LHCN-M2 (cell line): Measurements from ENCODE around the gene MNT. TPM values are rescaled to one million over a fixed set of nuclear protein-coding genes. Genes with fewer than 3 reads are reported as not detected.

Source experiments
- DNase-seq: peaks from one replicate; pipeline ENCODE4 v3.0.0-alpha.2; 2012; ENCODE audit warnings: low read depth
- total RNA-seq: library from RNA; depleted of rRNA; stranded (reverse); fragments of >200 nt; gene quantifications from 2 replicates; pipeline ENCODE4 v1.2.3, GENCODE V29; 2014

MNT gene
- total RNA-seq, 1 experiment from 2014 or later: 6.8 TPM

DNA sequence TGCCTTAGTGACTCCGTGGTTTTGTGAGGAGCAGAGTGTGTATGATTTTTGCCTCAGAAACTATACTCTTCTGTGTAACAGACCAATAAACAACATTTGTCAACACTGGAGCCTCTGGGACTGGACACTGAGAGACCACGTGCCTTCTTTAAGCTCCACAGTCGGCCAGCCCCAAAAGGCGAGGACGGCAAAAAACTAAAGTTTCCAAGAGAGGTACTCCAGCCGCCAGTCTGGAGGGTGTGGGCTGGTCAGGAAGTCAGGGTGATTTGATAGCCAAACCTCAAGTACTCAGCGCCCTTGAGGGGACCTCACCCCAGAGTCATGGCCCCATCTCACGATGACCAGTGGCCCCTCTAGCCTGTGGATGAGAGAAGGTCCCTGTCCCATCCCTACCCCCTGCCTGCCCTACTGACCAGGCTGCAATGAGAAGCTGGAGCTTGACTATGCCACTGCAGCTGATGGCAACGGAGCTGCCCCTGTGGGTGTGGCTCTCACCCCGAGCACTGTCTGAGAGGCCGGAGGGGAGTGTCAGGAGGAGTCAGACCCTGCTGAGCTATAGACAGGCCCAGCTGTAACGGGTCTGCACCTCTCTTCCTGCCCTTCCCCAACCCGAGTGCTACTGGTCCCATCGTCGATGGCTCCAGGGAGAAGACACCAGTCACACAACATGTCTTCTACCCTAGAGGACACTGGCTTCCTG is 19.8 kb downstream of the MNT start:
- no peak for DNase-seq

DNA sequence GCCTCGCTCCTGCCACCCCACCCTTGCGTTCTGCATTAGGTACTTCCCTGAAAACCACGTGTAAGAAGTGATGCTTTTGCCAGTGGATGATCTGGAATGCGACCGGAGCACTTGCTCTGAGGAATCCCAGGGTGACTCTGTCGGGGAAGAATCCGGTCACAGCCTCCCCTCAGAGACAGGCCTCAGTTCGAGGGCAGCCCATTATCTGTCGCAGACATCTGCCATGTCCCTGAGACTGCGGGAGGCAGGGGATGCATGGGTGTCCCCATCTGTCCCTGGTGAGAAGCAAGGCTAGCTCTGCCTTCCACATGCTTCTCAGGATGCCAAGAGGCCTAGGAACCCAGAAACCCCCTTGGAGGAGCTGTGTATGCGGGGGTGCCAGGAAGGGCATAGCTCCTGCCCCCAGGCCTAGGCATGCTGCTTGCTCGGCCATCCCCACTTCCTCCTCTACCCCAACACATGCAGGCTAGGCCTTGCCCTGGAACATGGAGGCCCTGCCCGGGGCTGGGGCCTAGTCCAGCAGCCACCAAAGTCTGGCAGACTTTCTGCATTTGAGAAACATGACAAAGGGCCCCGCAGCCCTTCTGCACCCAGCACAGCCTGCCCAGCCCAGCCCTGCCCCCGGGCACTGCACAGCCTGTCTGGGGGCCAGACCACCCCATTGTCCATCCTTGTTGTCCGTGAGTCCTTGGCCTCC is 20.5 kb downstream of the MNT start:
- DNase-seq: no peak

DNA sequence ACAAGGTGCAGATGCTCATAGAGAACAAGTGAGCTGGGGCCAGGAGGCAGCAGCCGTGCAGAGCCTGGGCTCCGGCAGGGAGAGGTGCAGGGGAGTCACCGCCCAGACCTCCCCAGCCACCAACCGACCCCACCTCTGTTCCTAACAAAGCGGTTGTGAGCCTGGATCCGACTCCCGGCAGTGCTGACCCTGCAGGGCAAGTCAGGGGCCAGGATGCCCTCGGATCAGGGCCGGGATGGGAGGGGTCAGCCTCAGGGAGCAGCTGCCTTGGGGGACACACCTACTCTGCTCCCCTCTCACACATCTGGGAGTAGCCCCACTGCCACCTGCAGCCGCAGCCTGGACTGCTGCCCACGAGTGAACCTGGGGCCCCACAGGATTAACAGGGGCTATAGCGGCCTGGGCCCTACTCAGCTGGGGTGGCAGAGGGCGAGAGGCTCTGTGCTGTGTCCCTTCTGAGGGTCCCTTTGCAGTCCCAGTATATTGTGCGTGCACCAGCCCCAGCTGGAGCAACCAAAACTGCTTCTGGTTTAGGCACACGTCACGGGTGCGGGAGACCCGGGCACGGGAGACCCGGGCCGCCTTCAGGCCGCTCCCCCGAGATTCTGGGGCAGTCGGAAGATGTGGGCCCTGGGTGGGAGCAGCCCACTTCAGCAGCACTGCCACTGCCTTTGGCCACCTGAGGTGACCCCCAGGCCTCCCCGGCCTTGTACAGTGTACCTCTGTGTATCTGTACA is 21.2 kb downstream of the MNT start:
- no peak for DNase-seq

DNA sequence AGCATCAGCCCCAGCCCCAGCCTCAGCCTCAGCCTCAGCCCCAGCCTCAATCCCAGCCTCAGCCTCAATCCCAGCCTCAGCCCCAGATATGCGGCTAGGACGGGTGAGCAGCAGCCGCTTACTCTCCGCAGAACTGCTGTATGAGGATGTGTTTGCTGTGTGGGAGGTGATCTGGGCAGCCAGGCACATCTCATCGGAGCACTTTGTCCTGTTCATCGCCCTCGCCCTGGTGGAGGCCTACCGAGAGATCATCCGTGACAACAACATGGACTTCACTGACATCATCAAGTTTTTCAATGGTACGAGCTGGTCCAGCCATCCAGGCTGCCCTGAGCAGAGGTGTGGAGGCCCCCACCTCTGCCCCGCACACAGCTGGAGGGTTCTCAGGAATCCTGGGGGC is 22.0 kb downstream of the MNT start:
- DNase-seq: no peak

DNA sequence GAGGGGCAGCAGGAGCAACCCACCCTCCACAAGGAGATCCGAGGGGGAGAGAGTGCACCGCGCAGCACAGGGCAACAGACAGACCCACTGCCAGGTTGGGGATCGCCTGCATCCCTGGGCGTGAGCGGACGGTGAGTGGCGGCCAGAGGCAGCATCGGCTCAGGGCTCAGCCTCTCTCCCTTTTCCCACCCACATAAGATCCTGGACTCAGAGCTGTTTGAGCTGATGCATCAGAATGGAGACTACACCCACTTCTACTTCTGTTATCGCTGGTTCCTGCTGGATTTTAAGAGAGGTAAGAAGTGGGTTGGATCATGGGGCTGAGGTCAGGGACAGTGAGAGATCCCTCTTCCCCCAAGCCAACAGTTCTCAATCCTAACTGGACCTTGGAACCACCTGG is 23.2 kb downstream of the MNT start:
- no peak for DNase-seq

- DNase-seq: no peak
Measured at GRCh38 chr17:2376107-2376506, 24.8 kb downstream of the MNT start.

DNA sequence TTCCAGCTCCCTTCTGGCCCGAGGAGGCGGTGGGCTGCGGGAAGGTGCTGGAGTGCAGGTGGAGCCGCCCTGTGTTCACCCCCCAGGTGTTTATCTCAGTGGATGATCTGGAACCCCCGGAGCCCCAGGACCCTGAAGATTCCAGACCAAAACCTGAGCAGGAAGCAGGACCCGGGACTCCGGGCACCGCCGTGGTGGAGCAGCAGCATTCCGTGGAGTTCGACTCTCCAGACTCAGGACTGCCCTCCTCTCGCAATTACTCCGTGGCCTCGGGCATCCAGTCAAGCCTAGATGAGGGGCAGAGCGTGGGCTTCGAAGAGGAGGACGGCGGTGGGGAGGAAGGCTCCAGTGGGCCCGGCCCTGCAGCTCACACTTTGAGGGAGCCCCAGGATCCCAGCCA is 25.5 kb downstream of the MNT start:
- no peak for DNase-seq

GRCh38 chr17:2374549-2375285 is 26.1 kb downstream of the MNT start:
- DNase-seq: peak; percentile 3

DNA sequence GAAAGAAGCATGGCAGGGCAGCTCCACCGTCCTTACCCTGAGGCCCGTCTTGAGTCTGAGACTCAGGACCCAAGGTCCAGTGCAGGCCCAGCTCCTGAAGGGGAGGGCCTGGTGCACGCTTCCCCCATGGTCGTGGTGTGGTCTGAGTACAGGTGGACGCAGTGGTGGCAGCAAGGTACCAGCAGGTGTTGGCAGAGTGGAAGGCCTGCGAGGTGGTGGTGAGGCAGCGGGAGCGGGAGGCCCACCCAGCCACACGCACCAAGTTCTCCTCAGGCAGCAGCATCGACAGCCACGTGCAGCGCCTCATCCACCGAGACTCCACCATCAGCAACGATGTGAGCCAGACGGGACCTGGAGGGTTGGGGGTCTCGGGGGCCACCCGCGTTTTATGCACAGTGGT is 27.7 kb downstream of the MNT start:
- no peak for DNase-seq

DNA sequence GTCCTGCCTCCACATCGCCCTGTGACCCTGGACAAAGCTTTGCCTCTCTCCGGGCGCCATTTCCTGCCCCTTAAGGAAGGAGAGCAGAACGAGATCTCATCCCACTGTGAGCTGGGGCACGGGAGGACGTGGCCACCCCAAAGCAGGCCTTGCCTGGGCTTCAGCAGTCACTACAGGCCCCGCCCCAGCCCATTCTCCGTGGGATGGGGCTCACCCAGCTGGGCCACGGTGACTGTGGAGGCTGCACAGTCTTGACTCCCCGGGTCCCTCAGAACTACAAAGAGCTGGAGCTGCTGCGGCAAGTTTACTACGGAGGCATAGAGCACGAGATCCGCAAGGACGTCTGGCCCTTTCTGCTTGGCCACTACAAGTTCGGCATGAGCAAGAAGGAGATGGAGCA is 28.2 kb downstream of the MNT start:
- no peak for DNase-seq

DNA sequence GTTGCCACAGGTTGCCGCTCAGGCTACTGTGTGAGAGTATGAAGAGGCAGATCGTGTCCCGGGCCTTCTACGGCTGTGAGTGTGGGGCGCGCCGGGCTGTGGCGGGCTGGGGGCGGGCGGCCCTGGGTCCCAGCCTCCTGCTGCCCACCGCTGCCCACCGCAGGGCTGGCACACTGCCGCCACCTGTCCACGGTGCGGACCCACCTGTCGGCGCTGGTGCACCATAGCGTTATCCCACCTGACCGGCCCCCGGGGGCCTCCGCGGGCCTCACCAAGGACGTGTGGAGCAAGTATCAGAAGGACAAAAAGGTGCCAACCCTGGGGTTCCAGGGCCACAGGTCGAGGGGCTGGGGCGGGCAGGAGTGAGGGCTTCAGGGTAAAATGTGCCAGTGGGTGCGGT is 28.7 kb downstream of the MNT start:
- no peak for DNase-seq

DNA sequence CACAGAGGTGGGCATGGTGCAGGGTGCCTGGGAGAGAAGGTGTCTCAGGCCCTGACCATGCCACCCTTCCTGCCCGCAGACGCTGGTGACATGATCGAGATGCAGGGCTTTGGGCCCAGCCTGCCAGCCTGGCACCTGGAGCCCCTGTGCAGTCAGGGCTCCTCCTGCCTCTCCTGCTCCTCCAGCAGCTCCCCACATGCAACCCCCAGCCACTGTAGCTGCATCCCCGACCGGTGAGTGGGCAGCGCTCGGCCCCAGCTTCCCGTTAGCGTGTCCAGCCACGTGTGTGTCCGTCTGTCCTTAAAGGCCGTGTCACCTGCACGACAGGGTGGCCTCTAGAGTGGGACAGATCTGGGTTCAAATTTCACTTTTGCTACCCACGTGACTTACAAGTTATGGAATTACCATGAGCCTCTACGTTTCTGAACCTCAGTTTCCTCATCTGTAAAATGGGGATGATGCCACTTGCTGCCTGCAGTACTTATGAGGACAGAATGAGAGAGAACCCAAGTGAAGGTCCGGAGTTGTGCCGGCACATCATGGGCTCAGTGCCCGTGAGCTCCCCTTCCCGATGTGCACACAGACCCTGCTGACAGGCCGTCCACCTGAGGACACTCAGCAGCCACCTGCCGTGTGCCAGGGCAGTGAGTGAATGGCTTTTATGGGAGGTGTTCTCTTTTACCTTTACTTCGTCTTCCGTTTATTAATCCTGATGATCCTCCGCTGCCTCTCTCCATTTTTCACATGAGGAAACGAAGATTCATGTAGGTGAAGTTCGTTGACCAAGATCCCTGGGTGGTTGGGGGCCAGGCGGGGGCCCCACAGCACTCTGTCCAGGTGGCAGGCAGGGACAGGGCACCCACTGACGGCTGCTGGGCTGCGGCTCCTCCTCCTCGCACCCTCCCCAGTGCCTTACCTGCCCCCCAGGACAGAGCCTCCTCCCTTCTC is 29.4 kb downstream of the MNT start:
- no peak for DNase-seq

GRCh38 chr17:2370211-2370589 is 30.7 kb downstream of the MNT start:
- DNase-seq: no peak

- DNase-seq: no peak
Measured at GRCh38 chr17:2369551-2370210, 31.2 kb downstream of the MNT start.

DNA sequence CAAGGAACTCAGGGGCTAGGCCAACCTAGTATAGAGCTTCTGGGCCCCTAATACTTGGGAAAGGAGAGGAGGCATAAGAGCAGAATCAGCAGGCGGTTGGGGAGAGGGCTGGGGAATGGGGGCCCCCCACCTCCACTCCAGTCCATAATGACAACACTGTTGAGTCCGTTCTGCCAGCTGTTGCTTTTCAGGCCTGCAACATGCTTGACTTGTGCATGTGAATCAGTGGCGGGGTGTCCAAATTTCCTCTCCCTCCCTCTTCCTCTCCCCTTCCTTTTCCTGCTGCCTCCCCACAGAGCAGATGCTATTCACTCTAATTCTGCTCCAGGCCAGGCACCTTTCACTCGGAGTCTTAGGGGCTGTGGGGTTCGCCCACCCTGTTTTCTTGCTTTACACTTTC is 31.8 kb downstream of the MNT start:
- DNase-seq: no peak

DNA sequence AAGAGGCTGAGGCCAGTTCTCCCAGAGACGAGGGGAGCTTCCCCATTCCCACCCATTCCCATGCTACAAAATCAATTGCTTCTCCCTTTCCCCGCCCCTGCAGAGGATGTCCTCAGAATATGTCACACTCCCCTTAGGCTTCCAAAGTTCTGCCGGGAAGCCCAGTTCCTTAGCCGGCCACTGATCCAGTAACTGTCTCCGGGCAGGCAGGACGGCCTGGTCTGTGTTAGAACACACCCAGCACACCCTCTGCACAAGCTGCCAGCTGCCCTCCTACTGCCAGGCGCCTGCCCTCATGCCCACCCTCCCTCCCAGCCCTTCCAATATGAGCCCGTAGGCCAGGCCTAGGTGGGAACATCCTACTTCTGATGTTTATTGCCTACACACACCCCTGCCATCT is 32.5 kb downstream of the MNT start:
- no peak for DNase-seq

GRCh38 chr17:2366747-2367494 is 33.9 kb downstream of the MNT start:
- no peak for DNase-seq

GRCh38 chr17:2365132-2365531 is 35.7 kb downstream of the MNT start:
- DNase-seq: no peak

- no peak for DNase-seq
Measured at GRCh38 chr17:2364763-2365116, 36.1 kb downstream of the MNT start.
